ENCODE measurements around the gene USF1. TPM values are rescaled to one million over a fixed set of nuclear protein-coding genes. Genes with fewer than 3 reads are reported as not detected.

USF1 gene
- total and polyA plus RNA-seq, 7 experiments from 2014 or later, result 3.9 to 115 (median 76.0) TPM

GRCh38 chr1:161012420-161012819, 33.4 kb downstream of the USF1 start:
- H3K9me3 Mint-ChIP-seq, result no peaks in the 10 kb centered on the region
- Histone ChIP-seq H3K27me3 (ENCODE audit: control insufficient read depth in 2 of 2, insufficient read depth in 2 of 2, low read length in 2 of 2) (no peaks in the 10 kb centered on the region), H3K4me3 (ENCODE audit: low read length) (no peak overlapping the region), H3K4me1 (ENCODE audit: control insufficient read depth in 2 of 2, insufficient read depth in 2 of 2, low read length in 2 of 2) (peaks cover 10 to 29% of the 10 kb centered on the region in 2 donors), H3K9me3 (ENCODE audit: control insufficient read depth in 2 of 3, low read length in 3 of 3) (no peaks in the 10 kb centered on the region), H3K36me3 (ENCODE audit: control insufficient read depth in 2 of 3, insufficient read depth in 3 of 3, low read length in 3 of 3) (no peaks in the 10 kb centered on the region), H3K27ac (ENCODE audit: low read depth, low read length) (peak overlapping the region; percentile 73)
- H3K27ac Mint-ChIP-seq, result peak overlapping the region in 8 of 9 donors; percentile 38 to 97 (median 84)
- ChIA-PET POLR2A (interaction anchor here (0.6 to 3.4 kb wide), 5 partner anchors 9 to 291 kb away, joined by 3 to 16 read pairs (median 5); partner anchors contain the start of genes ARHGAP30 and F11R), CTCF (interaction anchor here (3.0 kb wide), 1 partner anchor 15 kb away, joined by 12 read pairs; no protein-coding TSS in a partner anchor)
- no peak for DNase-seq
- ATAC-seq, result no peak
- no peaks in the 10 kb centered on the region for H3K27me3 Mint-ChIP-seq
- intact Hi-C loops (cut with micrococcal nuclease), result loop anchor here in 1 of 2 donors (2.0 kb wide), 1 partner anchor 16 kb away; no protein-coding TSS in a partner anchor
- peak overlapping the region in 4 of 10 donors; percentile 19 to 84 (median 46) for H3K4me3 Mint-ChIP-seq
- H3K36me3 Mint-ChIP-seq, result no peaks in the 10 kb centered on the region
- peaks cover 22 to 38% (median 32%) of the 10 kb centered on the region in 7 donors for H3K4me1 Mint-ChIP-seq

GRCh38 chr1:161009602-161010211, 36.1 kb downstream of the USF1 start:
- no peak for ATAC-seq
- peak overlapping the region in 4 of 9 donors; percentile 20 to 71 (median 43) for H3K27ac Mint-ChIP-seq
- H3K9me3 ChIP-seq (ENCODE audit: control insufficient read depth in 2 of 3, low read length in 3 of 3), result no peaks in the 10 kb centered on the region
- H3K27me3 ChIP-seq (ENCODE audit: control insufficient read depth in 2 of 2, insufficient read depth in 2 of 2, low read length in 2 of 2), result no peaks in the 10 kb centered on the region
- no peak overlapping the region for H3K27ac ChIP-seq (ENCODE audit: low read depth, low read length)
- H3K9me3 Mint-ChIP-seq, result no peaks in the 10 kb centered on the region
- H3K36me3 ChIP-seq (ENCODE audit: control insufficient read depth in 2 of 3, insufficient read depth in 3 of 3, low read length in 3 of 3), result no peaks in the 10 kb centered on the region
- no peaks in the 10 kb centered on the region for H3K27me3 Mint-ChIP-seq
- no peak overlapping the region for H3K4me3 Mint-ChIP-seq
- intact Hi-C loops (cut with micrococcal nuclease), result no loop called here
- H3K4me1 Mint-ChIP-seq, result peaks cover 22 to 37% (median 27%) of the 10 kb centered on the region in 7 donors
- DNase-seq, result no peak
- ChIA-PET POLR2A (interaction anchor here (0.7 to 1.0 kb wide), 3 partner anchors 10 to 61 kb away, joined by 3 to 4 read pairs (median 4); partner anchors contain the start of gene F11R), CTCF (no interaction called here)
- no peak overlapping the region for H3K4me3 ChIP-seq (ENCODE audit: low read length)
- peaks cover 0 to 3% (median 0%) of the 10 kb centered on the region in 5 donors for H3K36me3 Mint-ChIP-seq
- H3K4me1 ChIP-seq (ENCODE audit: control insufficient read depth in 2 of 2, insufficient read depth in 2 of 2, low read length in 2 of 2), result peaks cover 10 to 29% of the 10 kb centered on the region in 2 donors

GRCh38 chr1:161008869-161009510, 36.8 kb downstream of the USF1 start:
- CTCF ChIA-PET, result no interaction called here
- no peaks in the 10 kb centered on the region for H3K27me3 ChIP-seq (ENCODE audit: control insufficient read depth in 2 of 2, insufficient read depth in 2 of 2, low read length in 2 of 2)

GRCh38 chr1:161007369-161007768, 38.4 kb downstream of the USF1 start:
- no peak for ATAC-seq
- intact Hi-C loops (cut with micrococcal nuclease), result no loop called here
- no peak overlapping the region for H3K27ac ChIP-seq (ENCODE audit: low read depth, low read length)
- H3K36me3 ChIP-seq (ENCODE audit: control insufficient read depth in 2 of 3, insufficient read depth in 3 of 3, low read length in 3 of 3), result no peaks in the 10 kb centered on the region
- peaks cover 0 to 10% of the 10 kb centered on the region in 2 donors for H3K4me1 ChIP-seq (ENCODE audit: control insufficient read depth in 2 of 2, insufficient read depth in 2 of 2, low read length in 2 of 2)
- no peaks in the 10 kb centered on the region for H3K9me3 ChIP-seq (ENCODE audit: control insufficient read depth in 2 of 3, low read length in 3 of 3)
- POLR2A ChIA-PET, result interaction anchor here (0.6 to 1.4 kb wide), 5 partner anchors 9 to 382 kb away, joined by 3 to 5 read pairs (median 4); partner anchors contain the start of gene TSTD1
- H3K27ac Mint-ChIP-seq, result no peak overlapping the region
- H3K27me3 Mint-ChIP-seq, result no peaks in the 10 kb centered on the region
- CTCF ChIA-PET, result interaction anchor here (0.6 to 1.2 kb wide), 2 partner anchors 16 to 85 kb away, joined by 3 read pairs; no protein-coding TSS in a partner anchor
- peaks cover 0 to 3% (median 0%) of the 10 kb centered on the region in 5 donors for H3K36me3 Mint-ChIP-seq
- no peak for DNase-seq
- H3K4me1 Mint-ChIP-seq, result peaks cover 7 to 19% (median 12%) of the 10 kb centered on the region in 7 donors
- no peak overlapping the region for H3K4me3 ChIP-seq (ENCODE audit: low read length)
- no peaks in the 10 kb centered on the region for H3K9me3 Mint-ChIP-seq
- no peaks in the 10 kb centered on the region for H3K27me3 ChIP-seq (ENCODE audit: control insufficient read depth in 2 of 2, insufficient read depth in 2 of 2, low read length in 2 of 2)
- H3K4me3 Mint-ChIP-seq, result no peak overlapping the region

More at GRCh38 chr1:161008869-161009510, 36.8 kb downstream of the USF1 start:
- ATAC-seq, result no peak
- H3K4me3 Mint-ChIP-seq, result no peak overlapping the region
- no peak for DNase-seq
- Histone ChIP-seq H3K9me3 (ENCODE audit: control insufficient read depth in 2 of 3, low read length in 3 of 3) (no peaks in the 10 kb centered on the region), H3K36me3 (ENCODE audit: control insufficient read depth in 2 of 3, insufficient read depth in 3 of 3, low read length in 3 of 3) (no peaks in the 10 kb centered on the region), H3K27ac (ENCODE audit: low read depth, low read length) (no peak overlapping the region), H3K4me1 (ENCODE audit: control insufficient read depth in 2 of 2, insufficient read depth in 2 of 2, low read length in 2 of 2) (peaks cover 10 to 24% of the 10 kb centered on the region in 2 donors), H3K4me3 (ENCODE audit: low read length) (no peak overlapping the region)
- intact Hi-C loops (cut with micrococcal nuclease), result no loop called here
- POLR2A ChIA-PET, result interaction anchor here (0.7 to 1.4 kb wide), 2 partner anchors 11 to 195 kb away, joined by 3 read pairs; no protein-coding TSS in a partner anchor
- H3K27me3 Mint-ChIP-seq, result no peaks in the 10 kb centered on the region
- H3K36me3 Mint-ChIP-seq, result peaks cover 0 to 3% (median 0%) of the 10 kb centered on the region in 5 donors
- peak overlapping the region in 2 of 9 donors; percentile 47 to 70 for H3K27ac Mint-ChIP-seq
- no peaks in the 10 kb centered on the region for H3K9me3 Mint-ChIP-seq
- H3K4me1 Mint-ChIP-seq, result peaks cover 19 to 33% (median 24%) of the 10 kb centered on the region in 7 donors

- H3K4me1 ChIP-seq (ENCODE audit: control insufficient read depth in 2 of 2, insufficient read depth in 2 of 2, low read length in 2 of 2), result peaks cover 0 to 2% of the 10 kb centered on the region in 2 donors
- ATAC-seq (no peak), DNase-seq (no peak)
- H3K9me3 ChIP-seq (ENCODE audit: control insufficient read depth in 2 of 3, low read length in 3 of 3), result no peaks in the 10 kb centered on the region
- H3K27ac ChIP-seq (ENCODE audit: low read depth, low read length), result no peak overlapping the region
- peak overlapping the region in 2 of 9 donors; percentile 28 to 62 for H3K27ac Mint-ChIP-seq
- intact Hi-C loops (cut with micrococcal nuclease), result no loop called here
- no peaks in the 10 kb centered on the region for H3K27me3 Mint-ChIP-seq
- H3K36me3 ChIP-seq (ENCODE audit: control insufficient read depth in 2 of 3, insufficient read depth in 3 of 3, low read length in 3 of 3), result no peaks in the 10 kb centered on the region
- H3K4me1 Mint-ChIP-seq, result peaks cover 2 to 14% (median 7%) of the 10 kb centered on the region in 7 donors
- H3K4me3 ChIP-seq (ENCODE audit: low read length), result no peak overlapping the region
- H3K36me3 Mint-ChIP-seq, result peaks cover 0 to 6% (median 0%) of the 10 kb centered on the region in 5 donors
- H3K9me3 Mint-ChIP-seq, result no peaks in the 10 kb centered on the region
- no peak overlapping the region for H3K4me3 Mint-ChIP-seq
- no peaks in the 10 kb centered on the region for H3K27me3 ChIP-seq (ENCODE audit: control insufficient read depth in 2 of 2, insufficient read depth in 2 of 2, low read length in 2 of 2)
- ChIA-PET POLR2A (interaction anchor here (0.6 kb wide), 2 partner anchors 10 to 381 kb away, joined by 4 read pairs; no protein-coding TSS in a partner anchor), CTCF (interaction anchor here (0.7 to 1.2 kb wide), 2 partner anchors 16 to 326 kb away, joined by 3 read pairs; no protein-coding TSS in a partner anchor)
These were observed 39.2 kb downstream of the USF1 start for GRCh38 chr1:161006563-161006962.

GRCh38 chr1:161001525-161001924, 44.3 kb downstream of the USF1 start:
- Histone ChIP-seq H3K36me3 (ENCODE audit: control insufficient read depth in 2 of 3, insufficient read depth in 3 of 3, low read length in 3 of 3) (peaks cover 0 to 33% (median 12%) of the 10 kb centered on the region in 3 experiments), H3K4me3 (ENCODE audit: low read length) (no peak overlapping the region), H3K4me1 (ENCODE audit: control insufficient read depth in 2 of 2, insufficient read depth in 2 of 2, low read length in 2 of 2) (no peaks in the 10 kb centered on the region), H3K27ac (ENCODE audit: low read depth, low read length) (no peak overlapping the region), H3K9me3 (ENCODE audit: control insufficient read depth in 2 of 3, low read length in 3 of 3) (no peaks in the 10 kb centered on the region), H3K27me3 (ENCODE audit: control insufficient read depth in 2 of 2, insufficient read depth in 2 of 2, low read length in 2 of 2) (no peaks in the 10 kb centered on the region)
- Mint-ChIP-seq H3K36me3 (peaks cover 1 to 43% (median 10%) of the 10 kb centered on the region in 5 donors), H3K27me3 (no peaks in the 10 kb centered on the region), H3K4me1 (peaks cover 7 to 15% (median 12%) of the 10 kb centered on the region in 7 donors), H3K27ac (peak overlapping the region in 1 of 9 donors; percentile 53), H3K4me3 (no peak overlapping the region), H3K9me3 (no peaks in the 10 kb centered on the region)
- ATAC-seq, result no peak
- ChIA-PET POLR2A (no interaction called here), CTCF (interaction anchor here (1.7 kb wide), 1 partner anchor 37 kb away, joined by 4 read pairs; the partner anchor contains the start of gene TSTD1)
- intact Hi-C loops (cut with micrococcal nuclease), result no loop called here
- no peak for DNase-seq
